GM23248 (cell line): ENCODE results near the gene COL18A1.

Source experiments
- EZH2 ChIP-seq: fragments of 200-600 bp; sonication (generic); IDR thresholded peaks from 2 replicates; pipeline ENCODE4 v1.6.1; 2018; ENCODE audit warnings: antibody characterized with exemption, mild to moderate bottlenecking; ENCODE audit not compliant: insufficient read depth, poor library complexity, severe bottlenecking
- EZH2phosphoT487 ChIP-seq: fragments of 200-600 bp; sonication (generic); IDR thresholded peaks from 2 replicates; pipeline ENCODE4 v1.6.1; 2018; ENCODE audit warnings: antibody characterized with exemption, moderate library complexity, mild to moderate bottlenecking, low read depth; ENCODE audit not compliant: insufficient read depth

GRCh38 chr21:45461806-45462341, 56.9 kb downstream of the COL18A1 start:
- no peak for TF ChIP-seq EZH2
- TF ChIP-seq EZH2phosphoT487, result no peak
